Ovary (tissue), 9 donors: ENCODE data around the gene PCIF1. TPM values are rescaled to one million over a fixed set of nuclear protein-coding genes. Genes with fewer than 3 reads are reported as not detected.

Source experiments
- DNase-seq, 5 donors: peaks; one replicate each; pipeline ENCODE4 v3.0.0-alpha.2; 2019 to 2020
- H3K27ac ChIP-seq, 2 donors: fragments of 200-600 bp; one replicate each; pipeline versions ENCODE4 v1.5.1 to v1.8.0; 2019 to 2022
- H3K27me3 ChIP-seq: fragments of 200-600 bp; one replicate; pipeline ENCODE4 v1.8.0; 2022
- H3K36me3 ChIP-seq: fragments of 200-600 bp; sonication (generic); one replicate; pipeline ENCODE4 v1.5.1; 2019
- H3K4me1 ChIP-seq: one replicate; pipeline ENCODE4 v1.8.1; 2013; ENCODE audit warnings: mild to moderate bottlenecking, moderate library complexity; ENCODE audit not compliant: insufficient read depth
- H3K4me3 ChIP-seq: fragments of 200-600 bp; sonication (generic); one replicate; pipeline ENCODE4 v1.5.1; 2017
- H3K9me3 ChIP-seq, 2 donors: fragments of 200-600 bp in 1 of 2; sonication (generic) in 1 of 2; one replicate each; pipeline versions ENCODE4 v1.5.1 to v1.8.1; 2013 to 2019; ENCODE audit warnings: mild to moderate bottlenecking in 1 of 2, moderate library complexity in 1 of 2
- CTCF ChIP-seq, 3 donors: fragments of 450-650 bp in 2 of 3; fragments of 200-600 bp in 1 of 3; IDR thresholded peaks; one replicate each; pipeline versions ENCODE4 v1.5.1 to v1.8.0; 2016 to 2022; ENCODE audit warnings: antibody characterized with exemption in 3 of 3, mild to moderate bottlenecking in 1 of 3
- EP300 ChIP-seq: sonication (generic); formaldehyde crosslinking; IDR thresholded peaks from one replicate; pipeline ENCODE4 v1.6.1; 2017; ENCODE audit warnings: antibody characterized with exemption
- POLR2A ChIP-seq: fragments of 450-650 bp; IDR thresholded peaks from one replicate; pipeline ENCODE4 v1.6.1; 2017; ENCODE audit warnings: antibody characterized with exemption, mild to moderate bottlenecking, moderate library complexity
- WGBS, 3 donors: extraction: QIAGEN DNeasy Blood & Tissue Kit in 1 of 3; methylation state at CpG; one replicate each; pipeline versions ENCODE4 v1.1.5 to v1.1.7; 2013 to 2017; 5-methylcytosine and 5-hydroxymethylcytosine counted together
- intact Hi-C, 4 donors: fragments of 100-400 bp; cut with DNase I; formaldehyde crosslinking; loops; one replicate each; pipeline versions ENCODE4 v1.11.0 to v1.15.1; 2022 to 2023
- polyA plus RNA-seq, 2 donors: library from polyadenylated mRNA; stranded (reverse); fragments of 200-250 nt in 1 of 2; fragments of 350-450 nt in 1 of 2; fragmentation: Illumina TruSeq in 1 of 2; extraction: RNeasy Lipid Tissue Mini Kit (QIAGEN cat#74804) in 1 of 2; gene quantifications; one replicate each; pipeline ENCODE4 v1.2.3, GENCODE V29; 2013 to 2014
- total RNA-seq, 7 donors: library from RNA; depleted of rRNA in 2 of 7; stranded (reverse); fragments of >200 nt in 2 of 7; fragmentation: NEBNext Ultra II Directional in 3 of 7; extraction: Animal tissue kit (Norgen Biotek cat#: 25700) in 3 of 7; gene quantifications; one replicate each; pipeline versions ENCODE4 v1.1.0 to v1.2.4, GENCODE V29; 2016 to 2023
- donor health status: DM: no; HTN: no; CAD: no; lungs with moderate emphysema.
- donor health status: DM: no; HTN: no; CAD: no.
- donor health status: Bipolar disorder and iron deficiency.
- donor health status: DM: yes; HTN: yes; CAD: no.
- donor health status: DM: no; HTN: no; CAD: no.
- donor health status: DM: yes; HTN: yes; CAD: no.

PCIF1 gene
- total and polyA plus RNA-seq, 9 donors, result 14.6 to 73.7 (median 48.2) TPM

- 69 to 83% (median 76%) methylated on average over 18 of the region's 18 CpGs for WGBS, 3 donors
- no peaks in the 10 kb centered on the region for H3K36me3 ChIP-seq
- TF ChIP-seq CTCF (IDR thresholded peaks at IDR 0.05), result no peak
- no peak for TF ChIP-seq POLR2A
- TF ChIP-seq EP300, result no peak
Observed at GRCh38 chr20:45965169-45966002, 30.9 kb downstream of the PCIF1 start.

GRCh38 chr20:45967551-45968080 lies 33.1 kb downstream of the PCIF1 start:
- WGBS, 3 donors, result 88 to 94% (median 93%) methylated on average over 11 to 13 of the region's 13 CpGs
- Histone ChIP-seq H3K4me1 (peaks cover 1% of the 10 kb centered on the region), H3K27ac (no peak overlapping the region), H3K9me3 (no peaks in the 10 kb centered on the region), H3K4me3 (no peak overlapping the region), H3K27me3 (no peaks in the 10 kb centered on the region), H3K36me3 (no peaks in the 10 kb centered on the region)
- TF ChIP-seq CTCF (IDR thresholded peaks at IDR 0.05) (no peak), EP300 (no peak), POLR2A (no peak)
- intact Hi-C loops, result loop anchor here in 1 of 4 donors (10.0 kb wide), 2 partner anchors 73 to 143 kb away; partner anchors contain the start of genes CTSA, NEURL2 and TNNC2
- peak in 1 of 5 donors; percentile 16 for DNase-seq

More at GRCh38 chr20:45965169-45966002, 30.9 kb downstream of the PCIF1 start:
- intact Hi-C loops, result loop anchor here in 1 of 4 donors (10.0 kb wide), 2 partner anchors 71 to 141 kb away; partner anchors contain the start of genes CTSA, NEURL2 and TNNC2
- no peak overlapping the region for H3K27ac ChIP-seq
- DNase-seq, result peak in 3 of 5 donors; percentile 14 to 37 (median 18)
- peaks cover under 1% of the 10 kb centered on the region for H3K4me1 ChIP-seq
- H3K27me3 ChIP-seq, result no peaks in the 10 kb centered on the region
- H3K9me3 ChIP-seq, result no peaks in the 10 kb centered on the region
- no peak overlapping the region for H3K4me3 ChIP-seq

- WGBS, 3 donors, result 77 to 94% (median 82%) methylated on average over 4 to 10 of the region's 10 CpGs
- peak in 1 of 5 donors; percentile 26 for DNase-seq
- Histone ChIP-seq H3K9me3 (no peaks in the 10 kb centered on the region), H3K4me1 (peaks cover 4% of the 10 kb centered on the region), H3K4me3 (no peak overlapping the region), H3K27me3 (no peaks in the 10 kb centered on the region), H3K27ac (no peak overlapping the region), H3K36me3 (no peaks in the 10 kb centered on the region)
- TF ChIP-seq CTCF (IDR thresholded peaks at IDR 0.05), result no peak
- TF ChIP-seq POLR2A, result no peak
- TF ChIP-seq EP300, result no peak
- intact Hi-C loops, result loop anchor here in 1 of 4 donors (10.0 kb wide), 2 partner anchors 73 to 143 kb away; partner anchors contain the start of genes CTSA, NEURL2 and TNNC2
Observed at GRCh38 chr20:45968081-45968671, 33.7 kb downstream of the PCIF1 start.
